Heart left ventricle (tissue), 16 donors: ENCODE data around the gene YTHDC1. TPM values are rescaled to one million over a fixed set of nuclear protein-coding genes. Genes with fewer than 3 reads are reported as not detected.

Experiments used
- ATAC-seq, 4 donors: fragments of 200-7000 bp; cut with Tn5 transposase; one replicate each; pipeline ENCODE4 v1.9.1; 2020 to 2022; ENCODE audit warnings: moderate library complexity in 4 of 4, mild to moderate bottlenecking in 3 of 4, moderate number of reproducible peaks in 1 of 4
- DNase-seq, 5 donors: peaks; one replicate each; pipeline ENCODE4 v3.0.0-alpha.2; 2020
- H3K27ac ChIP-seq, 12 donors: fragments of 200-600 bp; sonication (generic) in 4 of 12; one replicate each; pipeline versions ENCODE4 v1.5.0 to v1.8.0; 2016 to 2022; ENCODE audit warnings: mild to moderate bottlenecking in 2 of 12
- H3K27me3 ChIP-seq, 9 donors: fragments of 200-600 bp; sonication (generic) in 2 of 9; one replicate each; pipeline versions ENCODE4 v1.5.1 to v1.8.0; 2016 to 2022; ENCODE audit warnings: mild to moderate bottlenecking in 3 of 9
- H3K36me3 ChIP-seq, 9 donors: fragments of 200-600 bp; sonication (generic) in 2 of 9; one replicate each; pipeline versions ENCODE4 v1.5.0 to v1.8.0; 2018 to 2022; ENCODE audit warnings: mild to moderate bottlenecking in 2 of 9
- H3K4me1 ChIP-seq, 12 donors: fragments of 200-600 bp; sonication (generic) in 4 of 12; one replicate each; pipeline versions ENCODE4 v1.5.0 to v1.8.0; 2016 to 2022; ENCODE audit warnings: mild to moderate bottlenecking in 3 of 12
- H3K4me3 ChIP-seq, 12 donors: fragments of 200-600 bp; sonication (generic) in 4 of 12; one replicate each; pipeline versions ENCODE4 v1.5.0 to v1.8.0; 2017 to 2022; ENCODE audit warnings: mild to moderate bottlenecking in 9 of 12, moderate library complexity in 4 of 12
- H3K9me3 ChIP-seq, 12 donors: fragments of 200-600 bp; sonication (generic) in 4 of 12; one replicate each; pipeline versions ENCODE4 v1.5.0 to v1.8.0; 2016 to 2022; ENCODE audit warnings: mild to moderate bottlenecking in 1 of 12
- CTCF ChIP-seq, 12 donors: fragments of 200-600 bp; sonication (generic) in 4 of 12; IDR thresholded peaks; one replicate each; pipeline versions ENCODE4 v1.5.0 to v1.8.0; 2018 to 2022; ENCODE audit warnings: antibody characterized with exemption in 12 of 12, mild to moderate bottlenecking in 5 of 12
- POLR2A ChIP-seq, 2 donors: fragments of 450-650 bp; IDR thresholded peaks; one replicate each; pipeline ENCODE4 v1.6.1; 2017; ENCODE audit warnings: antibody characterized with exemption in 2 of 2, mild to moderate bottlenecking in 2 of 2, moderate library complexity in 2 of 2
- WGBS, 4 donors: extraction: QIAGEN DNeasy Blood & Tissue Kit in 2 of 4; methylation state at CpG; one replicate each; pipeline versions ENCODE4 v1.1.5 to v1.1.7; 2013 to 2018; 5-methylcytosine and 5-hydroxymethylcytosine counted together
- intact Hi-C, 10 donors: fragments of 100-400 bp; cut with DNase I; formaldehyde crosslinking; loops; one replicate each; pipeline versions ENCODE4 v1.11.1 to v1.14.2; 2022
- polyA plus RNA-seq, 2 donors: library from polyadenylated mRNA; stranded (reverse); fragments of 200-250 nt; gene quantifications; one replicate each; pipeline ENCODE4 v1.2.3, GENCODE V29; 2013
- total RNA-seq, 9 donors: library from RNA; depleted of rRNA in 2 of 9; stranded (reverse); fragments of >200 nt in 2 of 9; fragmentation: NEBNext Ultra II Directional in 3 of 9; extraction: Animal tissue kit (Norgen Biotek cat#: 25700) in 3 of 9; gene quantifications; one replicate each; pipeline versions ENCODE4 v1.1.0 to v1.2.4, GENCODE V29; 2016 to 2023
- donor health status: ischemic (EF 13 %, LVEDD 7.1; RV severe dilation, severe dysfunction).
- donor health status: healthy with polysubstance abuse.
- donor health status: DM: no; HTN: yes; CAD: no.
- donor health status: DM: no; HTN: no; CAD: no.
- donor health status: ischemic (EF 25% LVEDD 6.9; RV normal size, moderate dysfunction).
- donor health status: ischemic (EF 25% LVEDD 5.7; RV mildly dilated, moderate dysfunction).
- donor health status: healthy.
- donor health status: DM: yes; HTN: yes; CAD: no.
- donor health status: ischemic (EF 35%, LVEDD 5.7; RV mildly dilated, moderate dysfunction).
- donor health status: nonischemic (EF 11% LVEDD 7.7; RV severe dilation, severe dysfunction).
- donor health status: DM: yes; HTN: yes; CAD: no.
- donor health status: PGD.
- donor health status: ischemic (EF 29% LVEDD 5.4; RV normal size, mild dysfunction).
- donor health status: nonischemic (EF 23%, LVEDD 6.1; RV moderate dilation, normal function).

Gene YTHDC1
- total and polyA plus RNA-seq, 11 donors = 27.0 to 60.8 (median 42.1) TPM

DNA sequence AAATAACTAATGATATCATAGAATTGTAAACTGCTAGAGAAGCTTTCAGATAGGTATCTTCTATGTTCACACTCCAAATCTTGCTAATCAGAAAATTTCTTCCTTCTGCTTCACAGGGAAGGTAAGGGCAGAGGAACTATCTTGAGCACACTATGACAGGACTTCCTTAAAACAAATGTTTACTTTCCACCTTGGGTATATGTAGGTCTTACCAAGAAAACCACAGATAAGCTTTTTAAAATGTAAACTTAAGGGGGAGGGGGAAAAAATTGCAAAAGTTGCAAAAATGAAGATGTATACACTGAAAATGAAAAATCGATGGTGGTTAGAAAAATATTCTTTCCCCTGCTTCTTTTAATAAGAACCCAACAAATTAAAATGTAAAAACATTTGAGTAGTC lies 30.9 kb downstream of the YTHDC1 start:
- intact Hi-C loops = loop anchor here in 1 of 10 donors (10.0 kb wide), 1 partner anchor 56 kb away; no protein-coding TSS in a partner anchor
- ATAC-seq = no peak
- WGBS, 4 donors = 93 to 98% (median 95%) methylated on average over 1 of the region's 1 CpG

GRCh38 chr4:68316193-68316969 lies 33.5 kb downstream of the YTHDC1 start:
- intact Hi-C loops = loop anchor here in 1 of 10 donors (10.0 kb wide), 1 partner anchor 58 kb away; no protein-coding TSS in a partner anchor
- no peak overlapping the region for H3K4me3 ChIP-seq
- DNase-seq (no peak), ATAC-seq (no peak)
- H3K27ac ChIP-seq = no peak overlapping the region
- 68 to 91% (median 86%) methylated on average over 5 of the region's 5 CpGs for WGBS, 4 donors
- peaks cover 3 to 100% (median 98%) of the 10 kb centered on the region in 9 donors for H3K36me3 ChIP-seq
- H3K9me3 ChIP-seq = no peaks in the 10 kb centered on the region
- H3K27me3 ChIP-seq = no peaks in the 10 kb centered on the region
- no peaks in the 10 kb centered on the region for H3K4me1 ChIP-seq
- TF ChIP-seq CTCF (IDR thresholded peaks at IDR 0.05) = no peak
- TF ChIP-seq POLR2A (IDR thresholded peaks at IDR 0.05) = no peak

More for the DNA sequence above, 30.9 kb downstream of the YTHDC1 start:
- H3K4me1 ChIP-seq = no peaks in the 10 kb centered on the region
- DNase-seq = no peak
- TF ChIP-seq CTCF (IDR thresholded peaks at IDR 0.05) = no peak
- no peak for TF ChIP-seq POLR2A (IDR thresholded peaks at IDR 0.05)
- H3K27me3 ChIP-seq = no peaks in the 10 kb centered on the region
- H3K9me3 ChIP-seq = no peaks in the 10 kb centered on the region
- H3K36me3 ChIP-seq = peaks cover 3 to 100% (median 98%) of the 10 kb centered on the region in 9 donors
- H3K4me3 ChIP-seq = no peak overlapping the region
- H3K27ac ChIP-seq = no peak overlapping the region

- no peak for ATAC-seq
- Histone ChIP-seq H3K9me3 (no peaks in the 10 kb centered on the region), H3K27ac (no peak overlapping the region), H3K27me3 (no peaks in the 10 kb centered on the region), H3K4me1 (no peaks in the 10 kb centered on the region), H3K4me3 (no peak overlapping the region), H3K36me3 (peaks cover 0 to 53% (median 43%) of the 10 kb centered on the region in 9 donors)
- TF ChIP-seq CTCF (IDR thresholded peaks at IDR 0.05) (no peak), POLR2A (IDR thresholded peaks at IDR 0.05) (no peak)
- intact Hi-C loops = loop anchor here in 1 of 10 donors (10.0 kb wide), 1 partner anchor 64 kb away; no protein-coding TSS in a partner anchor
- no peak for DNase-seq
- 58 to 66% (median 61%) methylated on average over 3 of the region's 3 CpGs for WGBS, 4 donors
These were observed 39.1 kb downstream of the YTHDC1 start for GRCh38 chr4:68310651-68311247.

- no peak overlapping the region for H3K4me3 ChIP-seq
- H3K36me3 ChIP-seq = no peaks in the 10 kb centered on the region
- H3K9me3 ChIP-seq = no peaks in the 10 kb centered on the region
- H3K4me1 ChIP-seq = no peaks in the 10 kb centered on the region
- intact Hi-C loops = no loop called here
- ATAC-seq (no peak), DNase-seq (no peak)
- TF ChIP-seq CTCF (IDR thresholded peaks at IDR 0.05) (no peak), POLR2A (IDR thresholded peaks at IDR 0.05) (no peak)
- H3K27ac ChIP-seq = no peak overlapping the region
- WGBS, 4 donors = 86 to 87% (median 86%) methylated on average over 9 of the region's 9 CpGs
- H3K27me3 ChIP-seq = no peaks in the 10 kb centered on the region
These were observed 45.2 kb downstream of the YTHDC1 start for GRCh38 chr4:68304731-68305130.
